ENCODE measurements around the gene ZC3H12D.

ZC3H12D gene

DNA sequence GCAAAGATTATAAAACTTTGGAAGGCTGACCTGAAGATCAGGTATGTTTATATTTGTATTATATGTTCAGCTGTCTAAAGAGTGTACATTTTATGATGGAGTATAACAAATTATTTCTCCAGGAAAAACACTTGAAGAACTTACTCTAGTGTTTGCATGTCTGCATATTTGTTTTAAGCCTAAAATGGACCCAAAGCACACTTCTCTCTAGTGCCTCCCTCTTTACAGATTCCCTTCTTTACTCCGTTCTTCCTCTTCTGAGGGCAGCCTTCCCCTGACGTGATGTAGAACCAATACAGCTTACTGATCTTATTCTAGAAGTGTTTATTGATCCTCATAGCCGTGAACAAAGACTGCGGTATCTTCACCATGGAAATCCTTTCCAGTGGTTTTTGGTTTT lies 70.8 kb downstream of the ZC3H12D start:
- ChIA-PET CTCF (interaction anchor here (1.3 to 4.7 kb wide), 3 partner anchors 8 to 104 kb away, joined by 4 to 18 read pairs (median 4); no protein-coding TSS in a partner anchor), POLR2A (no interaction called here)
- TF ChIP-seq CTCF (IDR thresholded peaks at IDR 0.05; ENCODE audit: control extremely low read depth, extremely low read depth, low read depth, missing control alignments) = no peak
- DNase-seq (ENCODE audit: extremely low spot score) = no peak

- ChIA-PET POLR2A (no interaction called here), CTCF (interaction anchor here (1.0 to 4.7 kb wide), 6 partner anchors 9 to 330 kb away, joined by 3 to 18 read pairs (median 4); no protein-coding TSS in a partner anchor)
- no peak for DNase-seq (ENCODE audit: extremely low spot score)
- no peak for TF ChIP-seq CTCF (IDR thresholded peaks at IDR 0.05; ENCODE audit: control extremely low read depth, extremely low read depth, low read depth, missing control alignments)
Measured at GRCh38 chr6:149410557-149410956, 74.3 kb downstream of the ZC3H12D start.

- TF ChIP-seq CTCF (IDR thresholded peaks at IDR 0.05; ENCODE audit: control extremely low read depth, extremely low read depth, low read depth, missing control alignments) = no peak
- no peak for DNase-seq (ENCODE audit: extremely low spot score)
- POLR2A ChIA-PET = no interaction called here
- CTCF ChIA-PET = interaction anchor here (1.0 to 1.6 kb wide), 6 partner anchors 10 to 381 kb away, joined by 4 to 7 read pairs (median 4); no protein-coding TSS in a partner anchor
Measured at GRCh38 chr6:149409617-149410016, 75.2 kb downstream of the ZC3H12D start.

- POLR2A ChIA-PET = no interaction called here
- CTCF ChIA-PET = interaction anchor here (0.9 to 1.6 kb wide), 4 partner anchors 8 to 377 kb away, joined by 3 to 5 read pairs (median 4); no protein-coding TSS in a partner anchor
- TF ChIP-seq CTCF (IDR thresholded peaks at IDR 0.05; ENCODE audit: control extremely low read depth, extremely low read depth, low read depth, missing control alignments) = no peak
- DNase-seq (ENCODE audit: extremely low spot score) = no peak
Measured at GRCh38 chr6:149405823-149406765, 78.7 kb downstream of the ZC3H12D start.

- ChIA-PET POLR2A (no interaction called here), CTCF (no interaction called here)
- no peak for TF ChIP-seq CTCF (IDR thresholded peaks at IDR 0.05; ENCODE audit: control extremely low read depth, extremely low read depth, low read depth, missing control alignments)
- DNase-seq (ENCODE audit: extremely low spot score) = no peak
Measured at GRCh38 chr6:149403534-149403933, 81.3 kb downstream of the ZC3H12D start.

DNA sequence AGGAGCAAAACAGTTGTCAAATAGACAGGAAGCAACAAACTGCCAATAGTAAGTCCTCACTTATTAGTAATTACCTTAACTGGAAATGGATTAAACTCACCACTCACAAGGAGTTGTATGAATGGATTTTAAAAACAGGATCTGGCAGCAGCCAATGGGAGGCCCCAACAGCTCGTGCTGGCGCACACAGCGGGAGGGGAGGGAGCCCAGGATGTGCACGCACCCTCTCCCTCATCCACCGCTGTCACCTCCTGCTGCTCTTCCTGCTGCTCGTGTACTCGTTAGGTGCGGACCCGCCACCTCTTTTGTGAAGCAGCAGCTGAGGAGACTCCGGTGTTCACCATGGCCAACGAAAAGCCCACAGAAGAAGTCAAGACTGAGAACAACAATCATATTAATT lies 84.8 kb downstream of the ZC3H12D start, which contains the start of gene SUMO4:
Gene SUMO4 (plus strand): TSS at position 213 of the 400 bp plus-strand sequence. CDS start 130 bp downstream, at position 343.
- DNase-seq (ENCODE audit: extremely low spot score) = no peak
- ChIA-PET POLR2A (no interaction called here), CTCF (no interaction called here)
- TF ChIP-seq CTCF (IDR thresholded peaks at IDR 0.05; ENCODE audit: control extremely low read depth, extremely low read depth, low read depth, missing control alignments) = no peak
